Activated T-helper 1 cell treated with anti-CD3 and anti-CD28 coated beads, Interleukin-2, amount 50 U/mL, for 16 hours (primary cell): ENCODE measurements around the gene CEP135.
"Not testable (repeated sequence)": the region's sequence is repeated elsewhere in the genome, so short reads cannot be mapped to it uniquely, and the experiment has no call there.

Experiments used
- DNase-seq, 2 donors: peaks; one replicate each; pipeline ENCODE4 v3.0.0-alpha.2; 2020; ENCODE audit warnings: low read depth in 1 of 2, low spot score in 1 of 2

CEP135 gene, protein sequence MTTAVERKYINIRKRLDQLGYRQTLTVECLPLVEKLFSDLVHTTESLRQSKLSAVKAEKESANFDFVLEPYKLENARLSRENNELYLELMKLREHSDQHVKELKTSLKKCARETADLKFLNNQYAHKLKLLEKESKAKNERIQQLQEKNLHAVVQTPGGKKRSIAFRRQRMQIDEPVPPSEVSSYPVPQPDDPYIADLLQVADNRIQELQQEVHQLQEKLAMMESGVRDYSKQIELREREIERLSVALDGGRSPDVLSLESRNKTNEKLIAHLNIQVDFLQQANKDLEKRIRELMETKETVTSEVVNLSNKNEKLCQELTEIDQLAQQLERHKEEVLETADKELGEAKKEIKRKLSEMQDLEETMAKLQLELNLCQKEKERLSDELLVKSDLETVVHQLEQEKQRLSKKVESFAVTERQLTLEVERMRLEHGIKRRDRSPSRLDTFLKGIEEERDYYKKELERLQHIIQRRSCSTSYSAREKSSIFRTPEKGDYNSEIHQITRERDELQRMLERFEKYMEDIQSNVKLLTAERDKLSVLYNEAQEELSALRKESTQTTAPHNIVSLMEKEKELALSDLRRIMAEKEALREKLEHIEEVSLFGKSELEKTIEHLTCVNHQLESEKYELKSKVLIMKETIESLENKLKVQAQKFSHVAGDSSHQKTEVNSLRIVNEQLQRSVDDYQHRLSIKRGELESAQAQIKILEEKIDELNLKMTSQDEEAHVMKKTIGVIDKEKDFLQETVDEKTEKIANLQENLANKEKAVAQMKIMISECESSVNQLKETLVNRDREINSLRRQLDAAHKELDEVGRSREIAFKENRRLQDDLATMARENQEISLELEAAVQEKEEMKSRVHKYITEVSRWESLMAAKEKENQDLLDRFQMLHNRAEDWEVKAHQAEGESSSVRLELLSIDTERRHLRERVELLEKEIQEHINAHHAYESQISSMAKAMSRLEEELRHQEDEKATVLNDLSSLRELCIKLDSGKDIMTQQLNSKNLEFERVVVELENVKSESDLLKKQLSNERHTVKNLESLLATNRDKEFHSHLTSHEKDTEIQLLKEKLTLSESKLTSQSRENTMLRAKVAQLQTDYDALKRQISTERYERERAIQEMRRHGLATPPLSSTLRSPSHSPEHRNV

DNA sequence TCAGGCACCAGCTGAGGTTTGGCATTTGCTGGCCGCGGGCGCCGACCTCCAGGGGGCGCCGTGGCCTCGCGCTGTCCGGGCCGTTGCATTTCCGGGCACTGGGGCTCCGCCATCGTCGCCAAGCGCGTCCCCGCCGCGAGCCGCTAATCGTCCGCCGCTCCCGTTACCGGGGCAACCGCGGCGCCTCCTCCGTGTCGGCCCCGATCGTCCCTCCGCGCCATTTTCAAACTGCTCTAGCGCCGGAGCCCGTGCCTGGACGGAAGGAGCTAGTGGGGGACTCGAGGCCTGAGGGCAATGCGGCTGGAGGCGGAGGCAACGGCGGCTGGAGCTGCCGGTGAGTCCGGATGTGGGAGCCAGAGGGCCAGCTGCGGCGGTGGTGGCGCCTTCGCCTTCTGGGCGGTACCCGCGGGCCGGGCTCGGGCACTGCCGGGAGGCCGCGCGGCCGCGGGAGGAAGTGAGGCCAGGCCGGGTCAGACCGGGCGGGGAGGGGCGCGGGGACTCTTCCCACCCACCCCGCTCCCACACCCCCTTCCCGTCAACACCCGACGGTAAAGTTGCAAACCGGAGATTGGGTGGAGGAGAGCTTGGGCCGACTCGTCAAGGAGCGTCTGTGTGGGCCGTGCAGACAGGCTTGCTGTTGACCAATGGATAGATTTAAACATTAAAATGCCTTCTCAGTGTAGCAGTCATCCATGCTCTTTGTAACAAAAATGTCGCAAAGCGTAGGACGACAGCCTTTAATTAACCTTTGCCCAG lies at the start of gene CEP135:
CEP135 (plus strand) TSS at position 220 of the 756 bp plus-strand sequence. CDS start 3,186 bp downstream, outside the sequence.
- peak; percentile 83 to 89 for DNase-seq

- no peak for DNase-seq
Measured at GRCh38 chr4:55902677-55903076, 46.1 kb upstream of the CEP135 start.

DNA sequence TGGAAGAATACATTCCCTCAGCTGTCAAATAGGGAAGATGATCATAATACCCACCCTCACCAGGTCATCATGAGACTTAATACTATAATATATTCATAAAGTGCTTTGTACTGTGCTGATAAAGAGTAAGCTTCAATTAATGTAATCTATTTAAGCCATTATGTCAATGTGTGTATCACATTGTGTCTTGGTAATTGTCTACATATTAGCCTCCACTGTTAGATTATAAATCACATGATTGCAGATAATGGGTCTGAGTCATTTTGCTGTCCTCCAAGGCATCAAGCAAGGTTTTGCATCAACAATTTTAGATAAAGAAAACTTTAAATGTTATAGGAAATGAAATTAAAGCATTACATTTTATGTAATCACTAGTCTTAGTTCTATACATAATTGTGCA lies 45.2 kb upstream of the CEP135 start:
- DNase-seq, result no peak

GRCh38 chr4:55904576-55904975 lies 44.2 kb upstream of the CEP135 start:
- no peak for DNase-seq

GRCh38 chr4:55906323-55906722 lies 42.4 kb upstream of the CEP135 start:
- DNase-seq, result no peak

DNA sequence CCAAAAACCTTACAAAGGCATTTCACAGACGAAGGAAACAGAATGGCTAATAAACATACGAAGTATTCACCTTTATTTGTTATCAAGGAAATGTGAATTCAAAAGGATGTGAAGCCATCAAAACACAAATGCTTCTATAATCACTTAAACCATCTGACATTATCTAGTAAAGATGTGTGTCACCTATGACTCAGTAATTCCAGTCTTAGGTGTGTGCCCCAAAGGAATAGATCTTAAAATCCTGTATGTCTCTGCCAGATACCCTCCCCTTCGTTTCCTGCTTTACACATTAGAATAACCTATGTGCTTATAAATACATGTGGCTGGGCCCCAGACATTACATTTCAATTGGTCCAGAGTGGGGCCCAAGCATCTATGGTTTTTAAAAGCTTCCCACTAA lies 41.8 kb upstream of the CEP135 start:
- DNase-seq, result no peak

GRCh38 chr4:55907469-55907868 lies 41.3 kb upstream of the CEP135 start:
- no peak for DNase-seq

DNA sequence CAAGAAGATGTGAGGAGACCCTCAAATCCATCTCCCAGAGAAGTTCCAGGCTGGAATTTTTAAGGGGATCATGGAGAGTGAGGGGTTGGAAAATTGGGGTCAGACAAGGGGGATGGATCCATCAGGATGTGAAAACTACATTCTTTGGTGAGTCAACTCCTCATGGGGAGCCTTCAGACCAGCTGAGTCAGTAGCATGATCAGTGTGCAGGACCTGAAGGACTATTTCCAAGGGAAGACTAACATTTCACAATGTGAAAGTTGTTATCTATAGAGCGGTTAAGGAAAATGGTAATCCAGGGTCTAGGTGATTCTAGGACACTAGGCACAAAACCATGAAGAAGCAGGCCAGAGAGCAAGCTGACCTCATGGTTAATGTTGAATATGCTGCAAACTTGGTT lies 38.6 kb upstream of the CEP135 start:
- no peak for DNase-seq

DNA sequence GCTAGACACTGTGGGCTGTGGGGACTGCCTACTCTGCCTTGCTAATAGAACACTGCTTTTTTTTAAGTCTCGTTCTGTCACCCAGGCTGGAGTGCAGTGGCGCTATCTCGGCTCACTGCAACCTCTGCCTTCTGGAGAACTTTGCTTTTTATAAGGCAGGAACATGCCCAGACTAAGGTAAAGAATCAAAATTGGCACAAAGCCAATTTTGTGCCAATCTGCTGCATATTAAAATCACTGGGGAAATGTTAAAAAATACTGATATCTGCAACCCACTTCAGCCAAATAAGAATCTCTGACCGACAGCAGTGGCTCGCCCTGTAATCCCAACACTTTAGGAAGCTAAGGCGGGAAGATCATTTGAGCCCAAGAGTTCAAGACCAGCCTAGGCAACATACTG lies 36.5 kb upstream of the CEP135 start:
- DNase-seq, result no peak

- DNase-seq, result no peak
Measured at GRCh38 chr4:55920571-55920970, 28.2 kb upstream of the CEP135 start.

DNA sequence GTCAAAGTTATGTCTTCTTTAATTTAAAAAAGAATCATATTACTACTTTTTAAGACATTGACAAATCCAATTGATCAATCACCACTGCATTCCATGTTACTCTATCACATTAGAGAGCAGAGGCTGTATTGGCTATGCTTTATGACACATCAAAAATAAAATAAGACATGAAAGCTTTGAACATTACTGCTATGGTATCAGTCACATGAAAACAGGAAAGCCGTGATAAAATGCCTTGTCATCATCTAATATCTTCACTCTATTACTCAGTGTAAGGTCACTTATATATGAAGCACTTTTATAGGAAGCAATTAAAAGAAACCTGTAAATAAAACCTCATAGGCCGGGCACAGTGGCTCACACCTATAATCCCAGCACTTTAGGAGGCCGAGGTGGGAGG lies 27.7 kb upstream of the CEP135 start:
- DNase-seq, result no peak

DNA sequence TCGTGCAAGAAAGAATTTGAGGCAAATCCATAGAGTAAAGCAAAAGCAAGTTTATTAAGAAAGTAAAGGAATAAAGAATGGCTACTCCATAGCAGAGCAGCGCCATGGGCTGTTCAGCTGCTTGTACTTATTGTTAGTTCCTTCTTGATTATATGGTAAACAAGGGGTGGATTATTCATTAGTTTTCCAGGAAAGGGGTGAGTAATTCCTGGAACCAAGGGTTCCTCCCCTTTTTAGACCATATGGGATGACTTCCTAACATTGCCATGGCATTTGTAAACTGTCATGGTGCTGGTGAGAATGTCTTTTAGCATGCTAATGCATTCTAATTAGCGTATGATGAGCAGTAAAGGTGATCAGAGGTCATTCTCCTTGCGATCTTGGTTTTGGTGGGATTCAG lies 23.5 kb upstream of the CEP135 start:
- DNase-seq, result no peak

GRCh38 chr4:55926610-55927009 lies 22.1 kb upstream of the CEP135 start:
- DNase-seq, result no peak

- no peak for DNase-seq
Measured at GRCh38 chr4:55927803-55928437, 20.8 kb upstream of the CEP135 start.

DNA sequence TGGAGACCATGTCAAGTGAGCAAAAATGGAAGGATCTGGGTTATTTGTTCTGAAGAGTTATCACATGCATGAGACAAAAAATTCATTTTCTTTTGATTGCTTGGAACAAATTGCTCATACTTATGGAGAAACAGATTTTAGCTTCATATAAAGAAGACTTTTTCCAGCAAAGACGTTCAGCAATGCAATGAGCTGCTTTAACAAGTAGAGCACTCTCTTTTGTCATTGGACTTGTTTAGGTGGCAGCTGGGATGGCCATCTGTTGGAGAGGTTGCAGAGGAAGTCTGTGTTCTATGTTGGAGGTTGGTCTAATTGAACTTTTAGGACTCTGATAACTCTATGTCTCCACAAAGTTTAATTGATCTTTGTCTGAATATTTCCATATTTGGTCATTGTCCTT lies 19.9 kb upstream of the CEP135 start:
- DNase-seq, result no peak

DNA sequence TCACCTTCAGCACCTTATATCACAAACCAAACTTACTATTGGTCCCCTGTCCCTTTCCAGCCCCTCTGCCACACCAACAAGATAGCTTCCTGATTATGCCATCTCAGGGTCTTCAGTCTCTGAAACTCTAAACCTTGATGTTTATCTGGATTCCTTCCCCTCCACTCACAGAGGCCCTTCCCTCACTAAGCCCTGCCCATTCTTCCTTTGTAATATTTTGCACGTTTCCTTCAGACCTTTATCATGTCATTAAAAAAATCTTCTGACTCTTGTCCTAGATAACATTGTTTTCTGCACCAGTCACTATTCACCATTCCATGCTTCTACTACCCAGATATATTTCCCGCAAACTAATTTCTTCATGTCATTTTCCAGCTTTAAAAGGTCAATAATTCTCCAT lies 17.7 kb upstream of the CEP135 start:
- no peak for DNase-seq

GRCh38 chr4:55931833-55932232 lies 16.9 kb upstream of the CEP135 start:
- DNase-seq, result no peak

DNA sequence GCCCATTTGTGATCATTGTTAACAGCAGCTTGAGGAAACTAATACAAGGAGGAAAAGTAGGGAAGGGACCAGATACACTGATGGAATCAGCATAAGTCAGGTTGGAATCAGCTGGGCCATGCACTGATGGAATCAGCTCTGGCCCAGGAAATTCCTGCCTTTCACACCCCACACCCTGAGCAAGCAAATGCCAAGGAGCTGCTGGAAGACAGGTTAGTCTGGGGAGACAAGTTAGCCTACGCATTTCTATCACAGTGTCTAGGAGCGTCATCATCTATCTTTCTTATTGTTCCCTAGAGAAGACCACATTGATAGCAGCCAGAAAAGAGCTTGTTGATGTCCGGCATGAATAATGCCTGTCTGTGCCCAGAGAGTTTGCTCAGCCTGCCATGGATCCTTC lies 16.2 kb upstream of the CEP135 start:
- no peak for DNase-seq

GRCh38 chr4:55933611-55934010 lies 15.1 kb upstream of the CEP135 start:
- DNase-seq, result no peak

DNA sequence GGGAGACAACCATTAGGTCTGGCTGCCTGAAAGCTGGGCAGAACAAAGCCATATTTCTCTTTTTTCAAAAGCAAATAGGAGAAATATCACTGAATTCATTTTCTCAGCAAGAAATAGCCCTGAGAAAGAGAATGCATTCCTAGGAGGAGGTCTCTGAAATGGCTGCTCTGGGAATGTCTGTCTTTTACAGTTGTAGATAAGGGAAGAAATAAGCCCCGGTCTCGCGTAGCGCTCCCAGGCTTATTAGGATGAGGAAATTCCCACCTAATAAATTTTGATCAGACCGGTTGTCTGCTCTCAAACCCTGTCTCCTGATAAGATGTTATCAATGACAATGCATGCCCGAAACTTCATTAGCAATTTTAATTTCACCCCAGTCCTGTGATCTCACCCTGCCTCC lies 12.8 kb upstream of the CEP135 start:
- DNase-seq, result not testable (repeated sequence)

- DNase-seq, result no peak
Measured at GRCh38 chr4:55938481-55938880, 10.3 kb upstream of the CEP135 start.
